GM12878 (cell line): Measurements from ENCODE around the gene VIPR2.

ENCODE experiments used
- CEBPB ChIP-seq, 2 experiments: fragments of 150-350 bp in 1 of 2; IDR thresholded peaks; 2 replicates each; pipeline ENCODE4 v1.6.1; 2012 to 2014; ENCODE audit warnings: low read depth in 2 of 2, low read length in 2 of 2, borderline replicate concordance in 1 of 2, inconsistent platforms in 1 of 2
- CHD2 ChIP-seq: IDR thresholded peaks from 2 replicates; pipeline ENCODE4 v1.6.1; 2011; ENCODE audit warnings: low read depth, low read length, improper control_type of control experiment, borderline replicate concordance
- CREB1 ChIP-seq: IDR thresholded peaks from 2 replicates; pipeline ENCODE4 v1.6.1; 2012; ENCODE audit warnings: low read depth, mild to moderate bottlenecking, inconsistent platforms
- CTCF ChIP-seq, 3 experiments: IDR thresholded peaks in 2 of 3; conservative IDR thresholded peaks in 1 of 3; 2 replicates each; pipeline ENCODE4 v1.5.1; 2011; ENCODE audit warnings: low read depth in 3 of 3, low read length in 3 of 3, mild to moderate bottlenecking in 3 of 3, control low read depth in 2 of 3, moderate library complexity in 2 of 3, inconsistent platforms in 1 of 3, mixed read lengths in 1 of 3; ENCODE audit not compliant: control insufficient read depth in 2 of 3, insufficient read depth in 1 of 3; ENCODE audit errors: extremely low read depth in 1 of 3
- EZH2 ChIP-seq: IDR thresholded peaks from 2 replicates; pipeline ENCODE4 v1.6.1; 2012; ENCODE audit warnings: low read depth, mild to moderate bottlenecking, control low read depth, inconsistent platforms, low read length, borderline replicate concordance; ENCODE audit not compliant: control insufficient read depth
- MEF2B ChIP-seq: fragments of 450-650 bp; IDR thresholded peaks from 2 replicates; pipeline ENCODE4 v1.6.1; 2018; ENCODE audit warnings: mild to moderate bottlenecking, moderate library complexity; ENCODE audit not compliant: partially characterized antibody, poor library complexity, severe bottlenecking
- POLR2AphosphoS2 ChIP-seq: IDR thresholded peaks from 2 replicates; pipeline ENCODE4 v1.6.1; 2011; ENCODE audit warnings: low read depth, mild to moderate bottlenecking, low read length, improper control_type of control experiment, moderate library complexity
- POLR2AphosphoS5 ChIP-seq: IDR thresholded peaks from 2 replicates; pipeline ENCODE4 v1.6.1; 2011; ENCODE audit warnings: mild to moderate bottlenecking, low read length, inconsistent platforms
- RAD51 ChIP-seq: fragments of 450-650 bp; IDR thresholded peaks from 2 replicates; pipeline ENCODE4 v1.6.1; 2016; ENCODE audit warnings: moderate library complexity, mild to moderate bottlenecking, inconsistent platforms
- SP1 ChIP-seq: IDR thresholded peaks from one replicate; pipeline ENCODE4 v1.6.1; 2011; ENCODE audit warnings: low read depth, low read length
- ZBED1 ChIP-seq: IDR thresholded peaks from 2 replicates; pipeline ENCODE4 v1.6.1; 2016; ENCODE audit warnings: borderline replicate concordance
- ZBTB40 ChIP-seq: fragments of 450-650 bp; IDR thresholded peaks from 2 replicates; pipeline ENCODE4 v1.6.1; 2016; ENCODE audit warnings: mild to moderate bottlenecking, moderate library complexity, borderline replicate concordance

GRCh38 chr7:158987691-158988090, 157.0 kb downstream of the VIPR2 start:
- TF ChIP-seq POLR2AphosphoS2 (no peak), CTCF (IDR thresholded peaks at IDR 0.05 in 2 of 3, conservative IDR thresholded peaks at IDR 0.05 in 1 of 3; ENCODE audit: control insufficient read depth in 2 of 3, extremely low read depth in 1 of 3, insufficient read depth in 1 of 3, low read depth in 3 of 3, low read length in 3 of 3) (no peak), RAD51 (no peak), CHD2 (no peak), SP1 (no peak), EZH2 (no peak), ZBED1 (no peak), CEBPB (IDR thresholded peaks at IDR 0.05; ENCODE audit: borderline replicate concordance in 1 of 2, low read depth in 2 of 2, low read length in 2 of 2) (no peak), ZBTB40 (no peak), POLR2AphosphoS5 (no peak), MEF2B (no peak), CREB1 (no peak)
